IMR-90 (cell line): Measurements from ENCODE around the gene NEO1.

Source experiments
- CEBPB ChIP-seq: IDR thresholded peaks from 2 replicates; pipeline ENCODE4 v1.6.1; 2012; ENCODE audit warnings: low read depth, low read length, improper control_type of control experiment
- CHD1 ChIP-seq: IDR thresholded peaks from 2 replicates; pipeline ENCODE4 v1.6.1; 2012; ENCODE audit warnings: low read depth, low read length, improper control_type of control experiment
- FOS ChIP-seq: fragments of 150-350 bp; IDR thresholded peaks from 2 replicates; pipeline ENCODE4 v1.6.1; 2016; ENCODE audit warnings: low read depth, low read length
- MAFK ChIP-seq: IDR thresholded peaks from 2 replicates; pipeline ENCODE4 v1.6.1; 2012; ENCODE audit warnings: low read depth, low read length, improper control_type of control experiment
- MXI1 ChIP-seq: IDR thresholded peaks from 2 replicates; pipeline ENCODE4 v1.6.1; 2012; ENCODE audit warnings: low read depth, mild to moderate bottlenecking, low read length, moderate library complexity, borderline replicate concordance
- NFE2L2 ChIP-seq: fragments of 150-350 bp; IDR thresholded peaks from 2 replicates; pipeline ENCODE4 v1.6.1; 2016; ENCODE audit warnings: low read depth, mild to moderate bottlenecking, low read length
- POLR2A ChIP-seq: IDR thresholded peaks from 2 replicates; pipeline ENCODE4 v1.6.1; 2012; ENCODE audit warnings: mild to moderate bottlenecking, low read depth, low read length
- RAD21 ChIP-seq: IDR thresholded peaks from 2 replicates; pipeline ENCODE4 v1.6.1; 2012; ENCODE audit warnings: low read length, improper control_type of control experiment
- RCOR1 ChIP-seq: IDR thresholded peaks from 2 replicates; pipeline ENCODE4 v1.6.1; 2012; ENCODE audit warnings: mild to moderate bottlenecking, low read length, improper control_type of control experiment; ENCODE audit not compliant: insufficient replicate concordance
- SMC3 ChIP-seq: fragments of 150-350 bp; IDR thresholded peaks from 2 replicates; pipeline ENCODE4 v1.6.1; 2016; ENCODE audit warnings: low read depth, mild to moderate bottlenecking, antibody characterized with exemption, low read length, moderate library complexity
- TF ChIP-seq, protein P1 (sequence below): conservative IDR thresholded peaks from 2 replicates; pipeline ENCODE4 v1.5.1; 2012; ENCODE audit warnings: mild to moderate bottlenecking, low read depth, low read length, improper control_type of control experiment
- TF ChIP-seq, protein P2 (sequence below): fragments of 150-350 bp; IDR thresholded peaks from 2 replicates; pipeline ENCODE4 v1.6.1; 2017; ENCODE audit warnings: mild to moderate bottlenecking, antibody characterized with exemption, low read length, low read depth

- TF ChIP-seq, protein P1, sequence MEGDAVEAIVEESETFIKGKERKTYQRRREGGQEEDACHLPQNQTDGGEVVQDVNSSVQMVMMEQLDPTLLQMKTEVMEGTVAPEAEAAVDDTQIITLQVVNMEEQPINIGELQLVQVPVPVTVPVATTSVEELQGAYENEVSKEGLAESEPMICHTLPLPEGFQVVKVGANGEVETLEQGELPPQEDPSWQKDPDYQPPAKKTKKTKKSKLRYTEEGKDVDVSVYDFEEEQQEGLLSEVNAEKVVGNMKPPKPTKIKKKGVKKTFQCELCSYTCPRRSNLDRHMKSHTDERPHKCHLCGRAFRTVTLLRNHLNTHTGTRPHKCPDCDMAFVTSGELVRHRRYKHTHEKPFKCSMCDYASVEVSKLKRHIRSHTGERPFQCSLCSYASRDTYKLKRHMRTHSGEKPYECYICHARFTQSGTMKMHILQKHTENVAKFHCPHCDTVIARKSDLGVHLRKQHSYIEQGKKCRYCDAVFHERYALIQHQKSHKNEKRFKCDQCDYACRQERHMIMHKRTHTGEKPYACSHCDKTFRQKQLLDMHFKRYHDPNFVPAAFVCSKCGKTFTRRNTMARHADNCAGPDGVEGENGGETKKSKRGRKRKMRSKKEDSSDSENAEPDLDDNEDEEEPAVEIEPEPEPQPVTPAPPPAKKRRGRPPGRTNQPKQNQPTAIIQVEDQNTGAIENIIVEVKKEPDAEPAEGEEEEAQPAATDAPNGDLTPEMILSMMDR = no peak
- TF ChIP-seq POLR2A = no peak
- TF ChIP-seq CEBPB = no peak
- TF ChIP-seq, protein P2, sequence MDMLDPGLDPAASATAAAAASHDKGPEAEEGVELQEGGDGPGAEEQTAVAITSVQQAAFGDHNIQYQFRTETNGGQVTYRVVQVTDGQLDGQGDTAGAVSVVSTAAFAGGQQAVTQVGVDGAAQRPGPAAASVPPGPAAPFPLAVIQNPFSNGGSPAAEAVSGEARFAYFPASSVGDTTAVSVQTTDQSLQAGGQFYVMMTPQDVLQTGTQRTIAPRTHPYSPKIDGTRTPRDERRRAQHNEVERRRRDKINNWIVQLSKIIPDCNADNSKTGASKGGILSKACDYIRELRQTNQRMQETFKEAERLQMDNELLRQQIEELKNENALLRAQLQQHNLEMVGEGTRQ = no peak
- no peak for TF ChIP-seq MXI1
- TF ChIP-seq SMC3 = no peak
- TF ChIP-seq FOS = no peak
- no peak for TF ChIP-seq MAFK
- TF ChIP-seq CHD1 = no peak
- no peak for TF ChIP-seq RAD21
- no peak for TF ChIP-seq RCOR1
- no peak for TF ChIP-seq NFE2L2
Measured at GRCh38 chr15:73174171-73174570, 121.9 kb downstream of the NEO1 start.
